NCI-H82 treated with DMSO at 0.1 percent for 48 hours (cell line): Measurements from ENCODE around the gene SYNDIG1L.
A peak's percentile ranks its signal among the peaks of the same experiment; 100 is the strongest.
"Not testable (repeated sequence)": the region's sequence is repeated elsewhere in the genome, so short reads cannot be mapped to it uniquely, and the experiment has no call there.

Source experiments
- DNase-seq: peaks from one replicate; lab custom pipeline; 2025; ENCODE audit not compliant: unreplicated experiment; lab: John Stamatoyannopoulos, UW

SYNDIG1L gene

GRCh38 chr14:74426202-74426582 lies at the start of gene SYNDIG1L:
SYNDIG1L (minus strand) TSS chr14:74426210; CDS start chr14:74409744, 16,466 bp downstream.
- no peak for DNase-seq

DNA sequence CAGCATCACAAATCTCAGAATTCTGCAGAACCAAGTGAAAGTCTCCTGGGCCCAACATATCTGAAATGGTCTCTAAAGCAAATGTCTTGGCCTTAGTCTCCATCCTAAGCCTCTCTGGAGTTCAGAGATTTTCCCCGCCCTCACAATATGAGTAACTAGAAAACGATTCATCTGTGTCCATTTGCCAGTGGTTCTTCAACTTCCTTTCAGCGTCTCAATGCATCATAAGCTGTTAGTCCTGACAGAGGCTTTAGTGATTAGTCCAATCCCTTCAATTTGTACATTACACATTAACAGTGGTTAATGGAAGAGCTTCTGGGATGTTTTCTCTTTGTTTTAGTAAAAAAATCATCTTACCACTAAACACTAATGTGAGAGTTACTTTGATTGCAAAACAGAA lies 49.7 kb upstream of the SYNDIG1L start:
- no peak for DNase-seq

DNA sequence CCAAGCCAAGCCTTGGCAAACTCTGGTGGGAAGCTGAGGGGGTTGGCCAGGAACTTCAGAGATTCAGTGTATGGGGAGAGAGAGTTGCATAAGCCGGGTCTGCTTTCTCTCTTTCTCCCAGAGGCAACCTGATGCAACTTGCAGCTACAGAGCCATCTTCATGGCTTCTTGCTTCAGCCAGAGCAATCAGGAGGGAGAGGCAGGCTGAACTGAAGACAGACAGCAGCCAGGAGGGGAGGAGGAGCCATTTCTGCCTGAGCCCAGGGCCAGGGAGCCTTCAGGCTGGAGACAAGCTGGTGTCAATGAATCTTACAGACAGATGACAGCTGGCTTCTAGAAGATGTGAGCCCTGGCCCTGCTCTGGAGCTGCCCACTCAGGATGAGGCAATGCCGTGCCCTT lies 48.4 kb upstream of the SYNDIG1L start:
- DNase-seq = peak; percentile 60

DNA sequence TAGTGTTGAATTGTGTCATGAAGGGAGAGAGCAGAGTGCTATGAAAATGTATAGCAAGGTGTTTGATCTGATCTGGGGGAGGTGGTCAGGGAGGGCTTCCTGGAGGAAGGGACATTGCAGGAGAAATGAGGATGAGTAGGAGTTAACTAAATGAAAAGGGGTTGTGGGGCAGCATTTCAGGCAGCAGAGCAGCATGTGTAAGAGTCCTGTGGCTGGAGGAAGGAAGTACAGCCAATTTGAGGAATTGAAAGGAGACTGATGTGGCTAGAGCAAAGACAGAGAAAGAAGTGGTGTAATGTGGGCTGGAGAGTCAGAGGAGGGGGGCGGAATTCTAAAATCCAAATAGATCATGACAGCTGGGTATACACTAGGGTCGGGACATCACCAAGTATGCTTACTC lies 46.6 kb upstream of the SYNDIG1L start:
- no peak for DNase-seq

DNA sequence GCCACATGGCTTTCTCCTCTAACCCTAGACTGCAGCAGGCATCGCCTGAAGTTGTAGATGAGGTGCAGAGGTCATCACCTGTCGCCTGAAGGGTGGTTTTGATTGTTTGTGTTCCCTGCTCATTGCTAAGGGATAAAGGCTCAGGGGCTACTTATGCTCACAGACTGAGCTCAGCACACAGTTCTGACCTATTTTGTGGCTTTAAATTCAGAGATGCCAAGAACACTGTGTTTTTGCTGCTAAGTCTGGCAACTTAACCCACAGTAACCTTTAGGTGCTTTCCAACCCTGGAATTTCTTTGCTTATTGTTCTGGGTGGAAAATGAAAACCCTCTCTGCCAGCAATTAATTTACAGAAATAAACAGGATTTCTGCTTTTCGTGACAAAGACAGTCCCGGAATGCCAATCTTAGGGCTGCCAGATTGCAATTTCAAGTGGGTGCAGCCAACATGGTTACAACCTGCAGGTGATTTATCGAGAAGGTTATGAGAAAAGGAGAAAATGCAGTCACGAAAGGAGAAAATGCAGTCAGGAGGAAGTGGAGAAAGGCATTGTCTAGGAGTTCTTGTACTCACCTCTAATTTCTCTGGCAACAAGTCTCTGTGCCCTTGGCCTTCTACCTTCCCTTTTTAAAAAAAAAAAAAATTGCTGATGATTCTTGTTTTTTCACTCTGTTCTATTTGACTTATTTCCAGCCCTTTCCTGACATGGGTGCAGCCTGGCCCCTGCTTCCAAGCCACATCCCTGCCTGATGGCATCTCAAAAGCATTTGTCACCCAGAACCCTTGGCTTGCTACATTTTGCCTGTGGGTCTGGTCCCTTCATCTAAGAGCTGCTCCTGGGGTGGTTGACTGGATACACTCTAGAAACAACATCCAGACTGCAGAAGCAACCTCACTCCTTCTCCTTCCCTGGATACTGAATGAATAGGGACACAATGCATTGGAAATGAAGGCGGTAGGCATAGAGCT lies 43.8 kb upstream of the SYNDIG1L start:
- no peak for DNase-seq

DNA sequence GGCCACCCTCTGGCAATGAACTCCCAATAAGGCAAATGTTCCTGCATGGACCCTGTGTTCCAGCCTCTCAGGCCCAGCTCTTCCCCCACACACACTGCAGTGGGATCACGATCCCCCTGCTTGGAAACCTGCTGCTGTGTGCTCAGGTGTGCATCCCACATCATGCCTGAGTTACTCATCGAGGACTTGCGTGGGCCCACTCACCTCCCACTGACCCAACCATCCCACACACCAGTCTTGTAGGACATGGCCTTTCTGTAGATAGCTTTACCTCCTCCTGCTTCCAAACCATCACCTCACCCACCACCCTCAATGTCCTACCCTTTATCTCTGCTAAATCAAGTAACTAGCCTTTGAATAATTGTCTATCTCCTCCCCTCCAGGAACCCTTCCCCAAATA lies 42.5 kb upstream of the SYNDIG1L start:
- DNase-seq = no peak

DNA sequence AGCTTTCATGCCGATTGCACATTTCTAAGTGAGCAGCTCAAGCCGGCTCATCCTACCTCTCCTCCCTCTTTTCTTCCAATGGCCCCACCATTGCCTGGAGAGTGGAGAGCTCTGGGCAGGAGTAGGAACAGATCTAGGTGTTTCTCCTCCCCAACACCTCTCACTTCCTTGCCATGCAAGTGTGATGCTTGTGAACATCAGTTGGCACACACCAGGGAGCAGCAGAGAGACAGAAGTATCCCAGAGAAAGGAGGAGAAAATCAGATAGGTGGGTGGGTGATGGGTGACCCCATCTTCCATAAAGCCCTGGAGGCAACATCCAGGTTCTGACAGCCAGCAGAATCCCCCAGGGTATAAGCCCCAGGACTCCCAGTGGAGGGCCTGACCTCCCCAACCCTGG lies 39.3 kb upstream of the SYNDIG1L start:
- no peak for DNase-seq

GRCh38 chr14:74464785-74465184 lies 38.8 kb upstream of the SYNDIG1L start:
- DNase-seq = no peak

DNA sequence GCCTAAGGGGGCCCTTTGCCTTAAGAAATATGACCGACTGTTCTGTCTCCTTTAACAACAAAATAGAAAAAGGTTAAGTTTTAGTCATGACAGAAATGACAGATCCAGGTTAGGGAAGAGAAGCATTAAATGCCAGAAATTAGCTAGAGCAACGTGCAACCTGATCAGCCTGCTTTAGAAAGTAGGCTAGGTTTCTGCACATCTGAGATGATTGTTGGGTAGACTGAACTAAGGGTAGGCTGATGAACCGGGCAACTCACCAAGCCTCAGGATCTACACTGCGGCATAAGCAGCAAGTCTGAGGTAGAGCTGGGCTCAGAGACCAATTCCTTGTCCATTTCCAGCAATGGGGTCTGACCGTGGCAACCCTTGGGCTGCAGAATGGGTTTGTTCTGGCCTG lies 37.7 kb upstream of the SYNDIG1L start:
- DNase-seq = no peak

- DNase-seq = no peak
Observed at GRCh38 chr14:74462993-74463392, 37.0 kb upstream of the SYNDIG1L start.

DNA sequence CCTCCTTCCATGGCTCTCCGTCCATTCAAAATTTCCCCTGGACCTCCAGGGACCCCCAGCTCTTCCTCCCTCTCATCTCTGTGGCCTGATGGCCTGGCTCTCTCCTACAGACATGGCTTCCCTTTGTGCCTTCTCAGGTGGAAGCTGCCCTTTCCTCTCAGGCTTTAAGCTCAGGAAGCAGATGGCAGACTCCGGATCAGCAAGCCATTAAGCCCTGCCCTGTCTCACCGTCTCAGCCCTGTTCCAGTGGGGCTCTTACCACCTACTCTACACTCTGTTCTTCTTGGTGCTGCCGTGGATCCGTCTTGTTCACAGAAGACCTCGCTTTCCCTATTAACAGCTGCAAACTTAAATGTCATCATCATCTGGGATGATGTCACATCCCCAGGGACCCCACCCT lies 34.0 kb upstream of the SYNDIG1L start:
- DNase-seq = peak; percentile 87

- peak; percentile 30 for DNase-seq
Observed at GRCh38 chr14:74459289-74459946, 33.4 kb upstream of the SYNDIG1L start.

DNA sequence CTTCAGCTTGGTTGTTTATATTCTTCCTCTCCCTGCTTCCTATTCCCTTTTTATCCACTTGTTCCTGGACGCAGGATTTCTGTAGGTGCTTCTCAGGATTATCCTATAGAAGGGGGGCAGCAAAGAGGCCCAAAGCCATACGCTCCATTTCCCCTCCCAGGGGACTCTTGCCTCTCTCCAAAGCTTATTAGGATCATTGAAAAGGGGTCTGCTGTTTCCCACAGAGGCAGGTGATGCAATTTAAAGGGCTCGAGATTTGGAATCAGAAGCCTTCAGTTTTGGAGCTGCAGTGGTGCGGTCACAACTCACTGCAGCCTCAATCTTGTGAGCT lies 31.5 kb upstream of the SYNDIG1L start:
- DNase-seq = peak; percentile 89

DNA sequence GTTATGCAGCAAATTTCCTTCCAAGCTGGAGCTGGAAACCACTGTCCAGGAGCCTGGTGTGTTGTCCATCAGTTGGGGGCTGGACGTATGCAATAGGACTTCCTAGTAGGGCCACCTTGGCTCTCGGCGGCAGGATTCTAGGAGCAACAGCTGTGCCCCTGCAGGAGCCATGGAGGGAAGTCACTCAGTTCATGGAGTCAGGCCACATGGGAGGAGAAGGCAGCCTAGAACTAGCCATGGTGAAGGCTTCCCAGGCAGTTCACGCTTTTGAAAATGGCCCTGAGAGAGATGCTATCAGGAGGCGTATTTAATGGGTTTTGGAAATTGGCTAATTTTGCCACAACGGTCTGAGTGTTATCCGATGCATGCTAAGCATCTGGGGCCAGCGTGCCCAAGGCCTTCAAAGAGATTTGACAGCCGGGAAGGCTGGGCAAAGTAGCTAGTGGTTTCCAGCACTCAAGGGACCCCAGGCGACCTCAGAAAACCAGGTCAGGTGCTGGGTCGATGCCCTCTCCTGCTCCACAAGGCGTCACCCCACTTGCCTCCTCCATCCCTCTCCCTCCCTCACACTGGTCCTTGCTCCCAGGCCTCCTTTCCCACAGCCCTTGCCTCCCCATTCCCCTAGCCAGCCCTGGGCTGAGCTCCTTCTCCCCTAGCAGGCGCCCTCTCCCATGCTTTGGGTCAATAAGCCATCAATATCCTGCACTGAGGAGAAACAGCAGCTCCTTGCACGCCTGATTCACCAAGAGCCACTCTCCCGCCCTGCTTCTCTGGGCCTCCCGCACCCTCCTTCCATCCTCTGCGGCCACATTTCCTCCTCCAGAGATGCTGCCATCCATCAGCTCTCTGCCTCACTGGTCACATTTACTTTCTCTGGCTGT lies 30.9 kb upstream of the SYNDIG1L start:
- no peak for DNase-seq

- not testable (repeated sequence) for DNase-seq
Observed at GRCh38 chr14:74454397-74454796, 28.4 kb upstream of the SYNDIG1L start.

- no peak for DNase-seq
Observed at GRCh38 chr14:74444866-74445265, 18.9 kb upstream of the SYNDIG1L start.

GRCh38 chr14:74442757-74443156 lies 16.7 kb upstream of the SYNDIG1L start:
- no peak for DNase-seq

DNA sequence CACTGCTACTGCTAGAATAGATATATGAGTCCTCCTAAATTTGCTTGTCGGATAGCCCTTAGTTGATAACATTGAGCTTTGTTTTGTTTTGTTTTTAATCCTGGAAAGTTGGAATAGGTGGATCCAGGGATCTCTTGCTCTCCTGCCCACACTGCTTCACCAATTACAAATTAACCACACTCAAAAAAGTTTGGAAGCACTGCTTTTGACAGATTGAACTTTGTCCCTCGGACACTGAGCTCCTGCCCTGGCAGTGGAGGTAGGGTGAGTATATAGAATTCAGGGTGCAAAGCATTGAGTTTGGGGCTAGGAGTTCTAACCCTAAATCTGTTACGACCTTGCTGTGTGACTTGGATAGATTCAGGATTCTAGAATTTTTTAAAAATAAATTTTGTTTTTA lies 15.1 kb upstream of the SYNDIG1L start:
- DNase-seq = no peak

DNA sequence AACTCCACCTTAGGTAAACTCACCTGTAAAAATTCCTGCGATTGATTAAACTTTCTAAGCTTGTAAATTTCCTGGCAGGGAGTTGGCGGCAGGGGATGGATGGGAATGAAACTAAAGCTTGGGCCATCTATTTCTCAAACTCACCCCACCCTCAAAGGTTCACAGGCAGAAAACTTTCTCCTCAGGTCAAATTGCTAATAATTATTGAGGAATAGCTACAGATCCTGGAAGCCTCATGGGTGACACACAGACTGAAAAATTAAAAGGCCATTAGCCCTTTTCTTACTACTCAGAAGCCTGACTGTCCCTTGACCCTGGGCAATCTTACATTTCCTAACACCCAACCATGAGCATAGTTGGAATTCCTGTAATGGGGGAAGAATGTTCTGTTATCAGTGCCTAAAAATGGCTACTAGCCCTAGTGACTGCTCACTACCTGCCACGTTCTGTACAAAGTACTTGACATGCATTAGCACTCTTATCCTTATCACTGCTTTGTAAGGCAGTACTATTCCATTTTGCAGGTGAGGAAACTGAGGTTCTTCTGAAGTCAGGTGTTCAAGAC lies 12.4 kb upstream of the SYNDIG1L start:
- no peak for DNase-seq

DNA sequence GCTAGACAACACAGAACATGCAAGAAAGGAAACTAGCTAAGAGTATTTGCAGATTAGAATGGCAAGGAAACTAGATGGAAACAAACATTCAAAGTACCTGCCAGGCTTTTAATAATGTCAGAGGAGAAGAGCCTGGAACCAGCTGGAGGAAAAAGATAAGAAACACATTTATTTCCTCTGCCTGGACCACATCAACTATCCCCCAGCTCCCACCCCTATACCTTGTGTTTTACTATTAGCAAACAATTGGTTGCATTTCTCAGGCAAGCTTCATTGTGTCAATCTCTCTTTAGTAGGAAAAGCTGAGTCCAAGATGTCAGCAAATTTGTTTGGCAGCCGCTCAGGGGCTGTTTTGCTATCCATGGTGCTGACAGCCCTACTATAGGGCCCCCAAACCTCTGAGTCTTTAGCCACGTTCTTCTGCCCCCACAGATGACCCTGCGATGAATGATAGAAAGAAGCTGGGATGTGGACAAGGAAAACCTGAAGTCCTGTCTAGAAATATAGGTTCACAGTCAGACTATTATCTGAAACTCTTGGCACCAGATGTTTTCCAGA lies 11.6 kb upstream of the SYNDIG1L start:
- DNase-seq = no peak

- DNase-seq = no peak
Observed at GRCh38 chr14:74434294-74434693, 8.3 kb upstream of the SYNDIG1L start.
